Adrenal gland (tissue), 5 donors: ENCODE data around the gene ZCWPW2.

ENCODE experiments used
- POLR2A ChIP-seq, 2 donors: fragments of 450-650 bp; IDR thresholded peaks; one replicate each; pipeline ENCODE4 v1.6.1; 2017; ENCODE audit warnings: antibody characterized with exemption in 2 of 2, mild to moderate bottlenecking in 2 of 2, moderate library complexity in 1 of 2
- TF ChIP-seq, protein P1 (sequence below), 6 experiments: fragments of 450-650 bp in 4 of 6; fragments of 200-600 bp in 2 of 6; sonication (generic) in 1 of 6; IDR thresholded peaks; 1 replicate in 5 of 6; 2 replicates in 1 of 6; pipeline versions ENCODE4 v1.5.1 to v1.8.0; 2016 to 2021; ENCODE audit warnings: antibody characterized with exemption in 6 of 6, mild to moderate bottlenecking in 2 of 6, moderate library complexity in 1 of 6
- donor health status: DM: no; HTN: no; CAD: no.

GRCh38 chr3:28299705-28300104, 48.8 kb upstream of the ZCWPW2 start:
- TF ChIP-seq, protein P1, sequence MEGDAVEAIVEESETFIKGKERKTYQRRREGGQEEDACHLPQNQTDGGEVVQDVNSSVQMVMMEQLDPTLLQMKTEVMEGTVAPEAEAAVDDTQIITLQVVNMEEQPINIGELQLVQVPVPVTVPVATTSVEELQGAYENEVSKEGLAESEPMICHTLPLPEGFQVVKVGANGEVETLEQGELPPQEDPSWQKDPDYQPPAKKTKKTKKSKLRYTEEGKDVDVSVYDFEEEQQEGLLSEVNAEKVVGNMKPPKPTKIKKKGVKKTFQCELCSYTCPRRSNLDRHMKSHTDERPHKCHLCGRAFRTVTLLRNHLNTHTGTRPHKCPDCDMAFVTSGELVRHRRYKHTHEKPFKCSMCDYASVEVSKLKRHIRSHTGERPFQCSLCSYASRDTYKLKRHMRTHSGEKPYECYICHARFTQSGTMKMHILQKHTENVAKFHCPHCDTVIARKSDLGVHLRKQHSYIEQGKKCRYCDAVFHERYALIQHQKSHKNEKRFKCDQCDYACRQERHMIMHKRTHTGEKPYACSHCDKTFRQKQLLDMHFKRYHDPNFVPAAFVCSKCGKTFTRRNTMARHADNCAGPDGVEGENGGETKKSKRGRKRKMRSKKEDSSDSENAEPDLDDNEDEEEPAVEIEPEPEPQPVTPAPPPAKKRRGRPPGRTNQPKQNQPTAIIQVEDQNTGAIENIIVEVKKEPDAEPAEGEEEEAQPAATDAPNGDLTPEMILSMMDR (IDR thresholded peaks at IDR 0.05), result no peak
- no peak for TF ChIP-seq POLR2A (IDR thresholded peaks at IDR 0.05)
